Activated effector memory CD4-positive, alpha-beta T cell treated with anti-CD3 and anti-CD28 coated beads, Interleukin-2, amount 50 U/mL, for 16 hours (primary cell): ENCODE measurements around the gene TDO2.

Source experiments
- DNase-seq: peaks from one replicate; pipeline ENCODE4 v3.0.0-alpha.2; 2020

Gene TDO2

DNA sequence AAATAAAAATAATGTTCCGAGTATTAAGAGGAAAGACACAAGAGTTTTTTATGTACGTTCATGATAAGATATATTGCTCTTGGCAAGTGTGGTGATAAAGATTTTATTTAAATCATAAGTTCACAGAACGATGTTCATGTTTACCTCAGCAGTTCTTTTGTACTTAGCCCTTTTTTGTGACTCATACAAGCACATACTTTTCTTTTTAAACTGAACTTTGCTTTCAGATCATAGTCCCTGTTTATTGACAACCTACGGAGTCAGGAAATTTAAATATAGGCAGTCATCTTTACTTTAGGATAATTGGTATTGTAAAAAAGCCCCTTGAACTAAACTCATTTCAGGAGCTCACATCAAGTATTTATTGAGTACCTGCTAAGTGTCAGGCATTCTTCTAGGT is 51.4 kb downstream of the TDO2 start:
- no peak for DNase-seq

DNA sequence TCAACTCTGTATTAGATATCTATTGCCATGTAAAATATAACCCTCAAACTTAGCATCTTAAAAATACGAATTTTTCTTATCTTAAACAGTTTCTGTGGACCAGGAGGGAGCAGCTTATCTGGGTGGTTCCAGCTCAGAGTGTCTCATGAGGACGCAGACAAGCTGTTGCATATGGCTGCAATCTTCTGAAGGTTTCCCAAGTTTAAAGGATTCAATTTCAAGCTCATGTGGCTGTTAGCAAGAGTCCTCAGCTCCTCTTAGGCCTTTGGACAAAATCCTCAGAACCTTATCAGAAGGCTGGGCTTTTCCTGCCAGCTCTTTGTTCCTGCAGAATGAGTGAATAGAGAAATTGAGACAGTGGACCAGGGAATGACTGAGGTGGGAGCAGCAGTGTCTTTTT is 53.0 kb downstream of the TDO2 start:
- DNase-seq, result no peak

DNA sequence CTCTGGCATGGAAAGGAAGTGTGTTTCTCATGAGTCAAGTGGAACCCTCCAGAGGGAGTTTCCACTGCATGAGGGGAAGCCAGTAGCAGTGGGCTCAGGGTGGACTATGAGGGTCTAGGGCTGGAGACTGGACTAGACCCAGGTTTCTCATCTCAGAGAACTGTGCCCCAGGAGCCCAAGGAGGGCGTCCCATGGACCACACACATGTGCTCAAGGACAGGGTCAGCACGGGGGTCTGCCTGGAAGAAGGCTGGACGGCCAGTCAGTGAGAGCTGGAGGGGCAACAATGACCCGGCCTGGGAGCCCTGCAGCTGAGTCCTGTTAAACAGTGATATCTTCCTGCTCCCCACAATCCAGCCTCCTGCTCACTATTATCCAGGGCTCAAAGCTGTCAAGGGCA is 55.9 kb downstream of the TDO2 start:
- no peak for DNase-seq

- DNase-seq, result no peak
Measured at GRCh38 chr4:155960522-155960921, 57.0 kb downstream of the TDO2 start.

DNA sequence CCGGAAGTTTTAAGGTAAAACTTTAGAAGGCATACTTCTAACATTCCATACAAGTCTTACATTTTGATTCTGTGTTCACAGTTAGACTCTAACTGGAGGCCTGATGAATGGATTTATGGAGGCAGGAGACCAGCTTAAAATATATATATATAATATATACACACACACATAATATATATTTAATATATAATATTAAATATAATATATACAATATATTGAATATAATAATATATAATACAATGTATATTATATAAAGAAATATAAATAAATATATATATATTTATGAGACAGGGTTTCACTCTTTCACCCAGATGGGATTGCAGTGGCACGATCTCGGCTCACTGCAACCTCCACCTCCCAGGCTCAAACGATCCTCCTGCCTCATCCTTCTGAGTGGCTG is 58.1 kb downstream of the TDO2 start:
- no peak for DNase-seq

GRCh38 chr4:155962767-155963166 is 59.3 kb downstream of the TDO2 start:
- no peak for DNase-seq

- no peak for DNase-seq
Measured at GRCh38 chr4:155964016-155964891, 60.8 kb downstream of the TDO2 start.

GRCh38 chr4:155966171-155966570 is 62.7 kb downstream of the TDO2 start:
- no peak for DNase-seq

DNA sequence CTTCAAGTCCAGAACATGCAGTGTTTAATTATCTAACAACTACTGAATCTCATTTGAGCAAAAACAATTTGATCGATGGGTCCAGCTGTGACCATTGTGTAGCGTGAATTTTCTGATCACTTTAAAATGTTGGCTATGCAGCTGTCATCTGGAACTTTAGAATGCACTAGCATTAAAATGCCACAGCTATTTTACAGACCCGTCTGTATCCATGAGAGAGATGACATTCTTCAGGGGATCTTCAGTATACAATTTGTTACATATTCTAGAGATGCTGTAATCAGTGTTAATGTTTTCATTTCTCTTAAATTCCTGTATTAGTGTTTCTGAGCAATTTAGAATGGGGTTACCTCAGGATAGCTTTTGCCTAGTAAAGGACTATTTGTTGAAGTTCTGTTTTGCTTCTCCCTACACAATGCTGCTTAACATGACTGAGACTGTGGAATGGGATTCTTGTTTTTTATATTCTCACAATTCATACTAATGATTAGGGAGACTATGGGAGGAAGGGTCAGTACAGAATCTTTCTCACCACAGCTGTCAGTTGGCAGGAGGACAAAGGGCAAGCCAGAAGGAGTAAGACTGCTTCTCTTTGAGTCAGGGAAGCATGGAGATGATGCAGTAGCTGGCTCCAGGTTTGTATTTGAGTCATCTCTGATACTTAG is 63.4 kb downstream of the TDO2 start:
- DNase-seq, result no peak
